Measurements from ENCODE around the gene PON3. TPM values are rescaled to one million over a fixed set of nuclear protein-coding genes. Genes with fewer than 3 reads are reported as not detected.

PON3 gene
- total RNA-seq, 1 donor from 2014 or later, result 5.2 TPM

DNA sequence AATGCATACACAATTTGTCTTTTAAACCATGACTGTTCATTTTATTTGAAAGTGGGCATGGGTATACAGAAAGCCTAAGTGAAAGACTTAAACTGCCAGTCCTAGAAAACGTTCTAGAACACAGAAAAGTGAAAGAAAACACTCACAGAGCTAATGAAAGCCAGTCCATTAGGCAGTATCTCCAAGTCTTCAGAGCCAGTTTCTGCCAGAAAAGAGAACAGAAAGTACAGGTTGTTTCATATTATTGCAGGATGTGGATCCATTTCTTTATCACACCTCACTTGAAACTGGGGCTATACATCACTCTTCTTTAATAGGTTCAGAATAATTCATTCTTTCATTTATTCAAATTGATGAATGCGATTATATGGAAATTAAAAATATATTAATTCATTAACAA is 79.6 kb downstream of the PON3 start:
- Histone ChIP-seq H3K27ac (ENCODE audit: low read depth, low read length) (no peak overlapping the region), H3K9ac (ENCODE audit: low read depth in 1 of 3, low read length in 3 of 3) (no peak overlapping the region), H3K36me3 (ENCODE audit: control insufficient read depth in 3 of 3, insufficient read depth in 3 of 3, low read length in 3 of 3) (no peaks in the 10 kb centered on the region), H3K4me3 (ENCODE audit: low read length in 3 of 3) (no peak overlapping the region), H3K27me3 (ENCODE audit: control insufficient read depth in 3 of 3, insufficient read depth in 3 of 3, low read length in 3 of 3) (no peaks in the 10 kb centered on the region), H3K4me1 (ENCODE audit: control insufficient read depth in 3 of 3, insufficient read depth in 3 of 3, low read length in 3 of 3) (no peaks in the 10 kb centered on the region), H3K9me3 (ENCODE audit: control insufficient read depth in 3 of 3, low read length in 3 of 3) (no peaks in the 10 kb centered on the region)

DNA sequence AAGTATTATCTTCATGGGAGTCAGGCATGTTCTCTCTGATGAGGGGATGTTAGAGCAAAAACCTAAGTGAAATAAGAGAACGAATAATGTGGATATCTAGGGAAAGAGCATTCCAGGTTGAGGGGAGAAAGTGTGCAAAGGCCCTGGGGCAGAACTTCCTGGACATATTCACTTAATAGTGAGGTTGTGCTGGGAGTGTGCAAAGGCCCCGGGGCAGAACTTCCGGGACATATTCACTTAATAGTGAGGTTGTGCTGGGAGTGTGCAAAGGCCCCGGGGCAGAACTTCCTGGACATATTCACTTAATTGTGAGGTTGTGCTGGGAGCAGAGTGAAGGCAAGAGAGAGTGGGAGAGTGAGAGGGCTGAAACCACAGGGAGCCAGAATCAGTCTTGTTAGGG is 83.6 kb downstream of the PON3 start:
- H3K27me3 ChIP-seq (ENCODE audit: control insufficient read depth in 3 of 3, insufficient read depth in 3 of 3, low read length in 3 of 3), result no peaks in the 10 kb centered on the region
- H3K4me3 ChIP-seq (ENCODE audit: low read length in 3 of 3), result no peak overlapping the region
- H3K4me1 ChIP-seq (ENCODE audit: control insufficient read depth in 3 of 3, insufficient read depth in 3 of 3, low read length in 3 of 3), result no peaks in the 10 kb centered on the region
- no peaks in the 10 kb centered on the region for H3K9me3 ChIP-seq (ENCODE audit: control insufficient read depth in 3 of 3, low read length in 3 of 3)
- H3K27ac ChIP-seq (ENCODE audit: low read depth, low read length), result no peak overlapping the region
- H3K9ac ChIP-seq (ENCODE audit: low read depth in 1 of 3, low read length in 3 of 3), result no peak overlapping the region
- H3K36me3 ChIP-seq (ENCODE audit: control insufficient read depth in 3 of 3, insufficient read depth in 3 of 3, low read length in 3 of 3), result no peaks in the 10 kb centered on the region

DNA sequence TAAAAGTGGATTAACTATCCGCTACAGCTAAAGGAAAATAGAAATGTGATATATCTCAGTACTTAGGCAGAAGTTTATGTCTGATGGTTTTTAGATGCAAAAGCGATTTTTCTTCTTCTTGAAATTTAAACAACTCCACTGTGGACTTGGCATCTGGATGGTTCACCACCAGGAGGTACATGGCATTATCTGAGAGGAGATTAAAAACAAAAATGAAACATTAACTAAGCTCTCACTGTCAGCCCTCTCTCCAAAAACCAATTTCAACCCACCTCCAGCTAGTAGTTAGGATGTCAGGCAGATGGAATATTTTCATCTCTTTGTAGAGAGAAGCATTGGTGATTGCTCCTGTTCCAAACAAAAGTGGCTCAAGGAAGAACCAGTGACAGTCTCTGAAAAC is 84.8 kb downstream of the PON3 start:
- Histone ChIP-seq H3K9ac (ENCODE audit: low read depth in 1 of 3, low read length in 3 of 3) (no peak overlapping the region), H3K4me3 (ENCODE audit: low read length in 3 of 3) (no peak overlapping the region), H3K27me3 (ENCODE audit: control insufficient read depth in 3 of 3, insufficient read depth in 3 of 3, low read length in 3 of 3) (no peaks in the 10 kb centered on the region), H3K27ac (ENCODE audit: low read depth, low read length) (no peak overlapping the region), H3K36me3 (ENCODE audit: control insufficient read depth in 3 of 3, insufficient read depth in 3 of 3, low read length in 3 of 3) (no peaks in the 10 kb centered on the region), H3K4me1 (ENCODE audit: control insufficient read depth in 3 of 3, insufficient read depth in 3 of 3, low read length in 3 of 3) (no peaks in the 10 kb centered on the region), H3K9me3 (ENCODE audit: control insufficient read depth in 3 of 3, low read length in 3 of 3) (no peaks in the 10 kb centered on the region)

DNA sequence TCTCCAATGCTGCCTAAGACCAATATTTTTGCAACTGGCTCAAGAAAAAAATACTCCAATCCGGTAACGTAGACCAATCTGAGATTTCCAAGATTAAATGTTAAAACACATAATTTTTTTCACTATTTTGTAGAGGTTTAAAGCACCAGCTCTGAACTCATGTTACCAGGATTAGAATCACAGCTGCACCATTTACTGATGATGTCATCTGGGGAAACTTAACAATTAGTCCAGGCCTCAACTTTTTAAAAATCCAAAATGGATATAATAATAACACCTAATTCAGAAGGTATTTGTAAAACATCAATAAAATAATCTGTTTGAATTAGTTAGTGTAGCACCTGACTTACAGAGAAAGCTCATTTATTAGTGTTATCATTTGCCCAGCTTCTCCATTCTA is 86.2 kb downstream of the PON3 start:
- no peak overlapping the region for H3K27ac ChIP-seq (ENCODE audit: low read depth, low read length)
- H3K4me3 ChIP-seq (ENCODE audit: low read length in 3 of 3), result no peak overlapping the region
- H3K27me3 ChIP-seq (ENCODE audit: control insufficient read depth in 3 of 3, insufficient read depth in 3 of 3, low read length in 3 of 3), result no peaks in the 10 kb centered on the region
- no peaks in the 10 kb centered on the region for H3K9me3 ChIP-seq (ENCODE audit: control insufficient read depth in 3 of 3, low read length in 3 of 3)
- no peak overlapping the region for H3K9ac ChIP-seq (ENCODE audit: low read depth in 1 of 3, low read length in 3 of 3)
- no peaks in the 10 kb centered on the region for H3K4me1 ChIP-seq (ENCODE audit: control insufficient read depth in 3 of 3, insufficient read depth in 3 of 3, low read length in 3 of 3)
- no peaks in the 10 kb centered on the region for H3K36me3 ChIP-seq (ENCODE audit: control insufficient read depth in 3 of 3, insufficient read depth in 3 of 3, low read length in 3 of 3)

Small RNAs within 50 kb of the gene (small RNA-seq; reads per million reads assigned to genes)
- not detected for gene AC004022.2

Other genes with a start within 250 kb of the PON3 start
- gene PON1, start 71.8 kb downstream of the PON3 start, total RNA-seq, result not detected
- gene PON2, start 38.7 kb upstream of the PON3 start, total RNA-seq, result 53.8 TPM
- 24.0 TPM for gene ASB4, start 89.6 kb upstream of the PON3 start, total RNA-seq
- 13.0 TPM for gene PDK4, start 200.1 kb upstream of the PON3 start, total RNA-seq

Measured in skeletal muscle tissue (tissue), 5 donors.